Fibroblast of lung (primary cell): ENCODE data around the gene ZNF516. TPM values are rescaled to one million over a fixed set of nuclear protein-coding genes. Genes with fewer than 3 reads are reported as not detected.

ENCODE experiments used
- DNase-seq, 2 donors: peaks; one replicate each; pipeline versions ENCODE4 v3.0.0 to v3.0.0-alpha.2; 2010; ENCODE audit warnings: low read depth in 2 of 2
- H2AFZ ChIP-seq: 2 replicates; pipeline ENCODE4 v1.5.1; 2012; ENCODE audit warnings: low read length, control low read depth, inconsistent platforms
- H3K27ac ChIP-seq: 2 replicates; pipeline ENCODE4 v1.5.1; 2011; ENCODE audit warnings: low read length, control low read depth; ENCODE audit not compliant: insufficient read depth
- H3K27me3 ChIP-seq: 2 replicates; pipeline ENCODE4 v1.5.1; 2011; ENCODE audit warnings: mild to moderate bottlenecking, low read length; ENCODE audit not compliant: control insufficient read depth, insufficient read depth
- H3K36me3 ChIP-seq: 2 replicates; pipeline ENCODE4 v1.5.1; 2011; ENCODE audit warnings: low read length; ENCODE audit not compliant: control insufficient read depth, insufficient read depth
- H3K4me1 ChIP-seq: 2 replicates; pipeline ENCODE4 v1.5.1; 2011; ENCODE audit warnings: low read length; ENCODE audit not compliant: control insufficient read depth, insufficient read depth; ENCODE audit errors: extremely low read depth
- H3K4me2 ChIP-seq: 2 replicates; pipeline ENCODE4 v1.5.1; 2011; ENCODE audit warnings: low read length, control low read depth; ENCODE audit not compliant: insufficient read depth; ENCODE audit errors: extremely low read depth
- H3K4me3 ChIP-seq, 4 experiments: fragments of 200-600 bp in 1 of 4; sonication (generic) in 1 of 4; replicated peaks in 1 of 4; 2 replicates each; pipeline ENCODE4 v1.5.1; 2011 to 2016; ENCODE audit warnings: low read length in 4 of 4, low read depth in 3 of 4, mild to moderate bottlenecking in 3 of 4, control low read depth in 2 of 4, inconsistent platforms in 1 of 4, mixed read lengths in 1 of 4; ENCODE audit not compliant: insufficient read depth in 1 of 4; ENCODE audit errors: control extremely low read depth in 1 of 4
- H3K79me2 ChIP-seq: 2 replicates; pipeline ENCODE4 v1.5.1; 2012; ENCODE audit warnings: mild to moderate bottlenecking, low read length, inconsistent platforms; ENCODE audit not compliant: control insufficient read depth, insufficient read depth
- H3K9ac ChIP-seq: 2 replicates; pipeline ENCODE4 v1.5.1; 2011; ENCODE audit warnings: mild to moderate bottlenecking, low read length, control low read depth; ENCODE audit not compliant: insufficient read depth
- H3K9me3 ChIP-seq: 2 replicates; pipeline ENCODE4 v1.5.1; 2012; ENCODE audit warnings: low read depth, low read length; ENCODE audit not compliant: control insufficient read depth, insufficient read depth
- H4K20me1 ChIP-seq: 2 replicates; pipeline ENCODE4 v1.5.1; 2011; ENCODE audit warnings: low read length; ENCODE audit not compliant: control insufficient read depth, insufficient read depth; ENCODE audit errors: extremely low read depth
- EZH2 ChIP-seq: IDR thresholded peaks from 2 replicates; pipeline ENCODE4 v1.5.1; 2012; ENCODE audit warnings: low read length, control low read depth, mild to moderate bottlenecking; ENCODE audit errors: missing control alignments
- polyA plus RNA-seq, 2 donors: library from polyadenylated mRNA; depleted of rRNA in 1 of 2; stranded (reverse) in 1 of 2; unstranded in 1 of 2; fragments of >200 nt; gene quantifications; 2 replicates each; pipeline ENCODE4 v1.2.1, GENCODE V29; 2011 to 2012; ENCODE audit warnings: missing spikeins in 1 of 2
- total RNA-seq: library from RNA; depleted of rRNA; stranded (reverse); fragments of >200 nt; gene quantifications from 2 replicates; pipeline ENCODE4 v1.2.1, GENCODE V29; 2014
- TF ChIP-seq, protein P1 (sequence below), 2 donors: IDR thresholded peaks in 1 of 2; conservative IDR thresholded peaks in 1 of 2; 1 replicate in 1 of 2; 2 replicates in 1 of 2; pipeline ENCODE4 v1.5.1; 2011 to 2012; ENCODE audit warnings: low read length in 2 of 2, control low read depth in 1 of 2, inconsistent platforms in 1 of 2, low read depth in 1 of 2, mild to moderate bottlenecking in 1 of 2

Gene ZNF516
- total and polyA plus RNA-seq, 2 donors (not counting 1 experiment from before 2014, with no cell fraction given) = 7.9 to 32.7 TPM

DNA sequence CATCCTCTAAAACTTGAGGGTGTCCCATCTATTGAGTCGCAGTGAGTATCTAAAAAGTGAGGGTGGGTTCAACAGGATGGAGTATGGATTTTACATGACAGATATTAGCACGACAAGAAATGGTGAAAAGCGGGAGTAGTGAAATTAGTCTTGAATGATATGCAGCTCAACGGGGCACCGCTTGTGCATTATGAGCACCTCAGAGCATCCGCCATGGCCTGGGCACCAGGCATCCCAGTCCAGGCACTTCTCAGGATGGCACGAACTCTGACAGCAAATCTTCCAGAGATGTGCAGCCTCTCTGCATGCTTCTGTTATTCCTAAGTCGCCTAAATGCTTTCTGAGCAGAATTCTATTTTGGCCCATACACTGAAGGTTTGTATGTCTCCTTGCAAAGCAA lies 57.1 kb downstream of the ZNF516 start:
- TF ChIP-seq, protein P1, sequence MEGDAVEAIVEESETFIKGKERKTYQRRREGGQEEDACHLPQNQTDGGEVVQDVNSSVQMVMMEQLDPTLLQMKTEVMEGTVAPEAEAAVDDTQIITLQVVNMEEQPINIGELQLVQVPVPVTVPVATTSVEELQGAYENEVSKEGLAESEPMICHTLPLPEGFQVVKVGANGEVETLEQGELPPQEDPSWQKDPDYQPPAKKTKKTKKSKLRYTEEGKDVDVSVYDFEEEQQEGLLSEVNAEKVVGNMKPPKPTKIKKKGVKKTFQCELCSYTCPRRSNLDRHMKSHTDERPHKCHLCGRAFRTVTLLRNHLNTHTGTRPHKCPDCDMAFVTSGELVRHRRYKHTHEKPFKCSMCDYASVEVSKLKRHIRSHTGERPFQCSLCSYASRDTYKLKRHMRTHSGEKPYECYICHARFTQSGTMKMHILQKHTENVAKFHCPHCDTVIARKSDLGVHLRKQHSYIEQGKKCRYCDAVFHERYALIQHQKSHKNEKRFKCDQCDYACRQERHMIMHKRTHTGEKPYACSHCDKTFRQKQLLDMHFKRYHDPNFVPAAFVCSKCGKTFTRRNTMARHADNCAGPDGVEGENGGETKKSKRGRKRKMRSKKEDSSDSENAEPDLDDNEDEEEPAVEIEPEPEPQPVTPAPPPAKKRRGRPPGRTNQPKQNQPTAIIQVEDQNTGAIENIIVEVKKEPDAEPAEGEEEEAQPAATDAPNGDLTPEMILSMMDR (conservative IDR thresholded peaks at IDR 0.05 in 1 of 2, IDR thresholded peaks at IDR 0.05 in 1 of 2; ENCODE audit: low read depth in 1 of 2, low read length in 2 of 2) = no peak
- no peak for TF ChIP-seq EZH2
- no peak overlapping the region for H3K4me2 ChIP-seq

GRCh38 chr18:76437011-76437410 lies 58.0 kb downstream of the ZNF516 start:
- H3K4me2 ChIP-seq = no peak overlapping the region
- H3K4me1 ChIP-seq = no peaks in the 10 kb centered on the region
- H3K36me3 ChIP-seq = peaks cover 19% of the 10 kb centered on the region
- no peaks in the 10 kb centered on the region for H4K20me1 ChIP-seq
- no peak overlapping the region for H3K9ac ChIP-seq
- no peak for TF ChIP-seq EZH2
- TF ChIP-seq, protein P1 (conservative IDR thresholded peaks at IDR 0.05 in 1 of 2, IDR thresholded peaks at IDR 0.05 in 1 of 2; ENCODE audit: low read depth in 1 of 2, low read length in 2 of 2) = no peak
- H3K27me3 ChIP-seq = no peaks in the 10 kb centered on the region
- no peaks in the 10 kb centered on the region for H3K9me3 ChIP-seq
- no peak overlapping the region for H3K4me3 ChIP-seq
- H2AFZ ChIP-seq = no peak overlapping the region
- peaks cover 48% of the 10 kb centered on the region for H3K79me2 ChIP-seq
- no peak for DNase-seq
- H3K27ac ChIP-seq = no peak overlapping the region

More for the DNA sequence above, 57.1 kb downstream of the ZNF516 start:
- no peak for DNase-seq
- no peaks in the 10 kb centered on the region for H3K4me1 ChIP-seq
- H3K9me3 ChIP-seq = no peaks in the 10 kb centered on the region
- H4K20me1 ChIP-seq = no peaks in the 10 kb centered on the region
- H3K36me3 ChIP-seq = peaks cover 25% of the 10 kb centered on the region
- H3K27me3 ChIP-seq = no peaks in the 10 kb centered on the region
- no peak overlapping the region for H3K27ac ChIP-seq
- H3K79me2 ChIP-seq = peaks cover 43% of the 10 kb centered on the region
- no peak overlapping the region for H2AFZ ChIP-seq
- no peak overlapping the region for H3K4me3 ChIP-seq
- H3K9ac ChIP-seq = no peak overlapping the region

- H3K4me2 ChIP-seq = no peak overlapping the region
- H3K27me3 ChIP-seq = no peaks in the 10 kb centered on the region
- H3K27ac ChIP-seq = no peak overlapping the region
- no peaks in the 10 kb centered on the region for H3K9me3 ChIP-seq
- H2AFZ ChIP-seq = no peak overlapping the region
- no peaks in the 10 kb centered on the region for H3K4me1 ChIP-seq
- H4K20me1 ChIP-seq = no peaks in the 10 kb centered on the region
- DNase-seq = no peak
- H3K9ac ChIP-seq = no peak overlapping the region
- TF ChIP-seq, protein P1 (conservative IDR thresholded peaks at IDR 0.05 in 1 of 2, IDR thresholded peaks at IDR 0.05 in 1 of 2; ENCODE audit: low read depth in 1 of 2, low read length in 2 of 2) = no peak
- TF ChIP-seq EZH2 = no peak
- no peak overlapping the region for H3K4me3 ChIP-seq
- peaks cover 54% of the 10 kb centered on the region for H3K79me2 ChIP-seq
- peaks cover 13% of the 10 kb centered on the region for H3K36me3 ChIP-seq
Observed at GRCh38 chr18:76436342-76436741, 58.7 kb downstream of the ZNF516 start.
